GM23338 (cell line): ENCODE results near the gene PCSK6. TPM values are rescaled to one million over a fixed set of nuclear protein-coding genes. Genes with fewer than 3 reads are reported as not detected.
A peak's percentile ranks its signal among the peaks of the same experiment; 100 is the strongest.

Source experiments
- ATAC-seq: fragments of 200-7000 bp; cut with Tn5 transposase; 3 replicates; pipeline ENCODE4 v1.9.1; 2020
- DNase-seq: peaks from one replicate; pipeline ENCODE4 v3.0.0-alpha.2; 2015; ENCODE audit warnings: low spot score
- H2AFZ ChIP-seq: fragments of 200-600 bp; sonication (generic); 2 replicates; pipeline ENCODE4 v1.8.0; 2016; ENCODE audit warnings: antibody characterized with exemption, mild to moderate bottlenecking, moderate library complexity
- H3F3A ChIP-seq: fragments of 200-600 bp; sonication (generic); replicated peaks from 2 replicates; pipeline ENCODE4 v1.8.0; 2017; ENCODE audit warnings: antibody characterized with exemption, mixed run types, low read depth
- H3K27ac ChIP-seq: fragments of 200-600 bp; sonication (generic); 2 replicates; pipeline ENCODE4 v1.6.1; 2016; ENCODE audit warnings: low read depth
- H3K27me3 ChIP-seq: fragments of 200-600 bp; sonication (generic); 2 replicates; pipeline ENCODE4 v1.8.0; 2016; ENCODE audit warnings: mild to moderate bottlenecking, mixed run types, moderate library complexity; ENCODE audit not compliant: insufficient read depth
- H3K36me3 ChIP-seq: fragments of 200-600 bp; sonication (generic); 2 replicates; pipeline ENCODE4 v1.8.0; 2016; ENCODE audit warnings: mild to moderate bottlenecking; ENCODE audit not compliant: insufficient read depth
- H3K4me1 ChIP-seq: fragments of 200-600 bp; sonication (generic); 2 replicates; pipeline ENCODE4 v1.8.0; 2016; ENCODE audit warnings: mild to moderate bottlenecking, moderate library complexity; ENCODE audit not compliant: insufficient read depth
- H3K4me2 ChIP-seq: fragments of 200-600 bp; sonication (generic); 2 replicates; pipeline ENCODE4 v1.7.1; 2017; ENCODE audit warnings: mixed run types
- H3K4me3 ChIP-seq: fragments of 200-600 bp; sonication (generic); 2 replicates; pipeline ENCODE4 v1.6.1; 2016; ENCODE audit warnings: mixed run types
- H3K79me2 ChIP-seq: fragments of 200-600 bp; sonication (generic); replicated peaks from 2 replicates; pipeline ENCODE4 v1.8.0; 2017; ENCODE audit warnings: mild to moderate bottlenecking; ENCODE audit not compliant: insufficient read depth
- H3K9me2 ChIP-seq: fragments of 200-600 bp; sonication (generic); 2 replicates; pipeline ENCODE4 v1.8.0; 2017; ENCODE audit not compliant: insufficient read depth
- H4K20me1 ChIP-seq: fragments of 200-600 bp; sonication (generic); replicated peaks from 2 replicates; pipeline ENCODE4 v1.8.0; 2017; ENCODE audit warnings: mild to moderate bottlenecking; ENCODE audit not compliant: insufficient read depth
- H3K27ac Mint-ChIP-seq: 2 replicates; pipeline ENCODE4 v1.8.0; 2020; ENCODE audit warnings: inconsistent platforms, mild to moderate bottlenecking, moderate library complexity, mixed read lengths
- H3K27me3 Mint-ChIP-seq: 3 replicates; pipeline ENCODE4 v1.8.0; 2022; ENCODE audit warnings: low read depth, mild to moderate bottlenecking, moderate library complexity, mixed read lengths, inconsistent platforms; ENCODE audit not compliant: insufficient read depth, poor library complexity
- H3K36me3 Mint-ChIP-seq: 3 replicates; pipeline ENCODE4 v1.8.0; 2021; ENCODE audit warnings: low read depth, mild to moderate bottlenecking, inconsistent platforms, moderate library complexity, mixed read lengths
- H3K4me1 Mint-ChIP-seq: 3 replicates; pipeline ENCODE4 v1.8.0; 2020; ENCODE audit warnings: mild to moderate bottlenecking, inconsistent platforms, mixed read lengths
- H3K4me3 Mint-ChIP-seq: 3 replicates; pipeline ENCODE4 v1.8.0; 2021; ENCODE audit warnings: moderate library complexity, mild to moderate bottlenecking, inconsistent platforms, mixed read lengths
- H3K9me3 Mint-ChIP-seq: 3 replicates; pipeline ENCODE4 v1.8.0; 2020; ENCODE audit warnings: moderate library complexity, mild to moderate bottlenecking, inconsistent platforms, mixed read lengths
- CREB1 ChIP-seq: fragments of 250-450 bp; sonication (Bioruptor Pico); IDR thresholded peaks from 2 replicates; pipeline ENCODE4 v1.5.0; 2020; ENCODE audit warnings: low read depth, mild to moderate bottlenecking, moderate library complexity
- CTCF ChIP-seq, 2 experiments: fragments of 200-600 bp in 1 of 2; sonication (generic) in 1 of 2; conservative IDR thresholded peaks; 2 replicates each; pipeline versions ENCODE4 v1.5.1 to v1.6.1; 2016 to 2017; ENCODE audit warnings: antibody characterized with exemption in 2 of 2, low read depth in 2 of 2, mild to moderate bottlenecking in 2 of 2, moderate library complexity in 1 of 2
- EZH2 ChIP-seq: fragments of 200-600 bp; sonication (generic); IDR thresholded peaks from one replicate; pipeline ENCODE4 v1.8.0; 2017; ENCODE audit warnings: antibody characterized with exemption, mild to moderate bottlenecking, low read depth; ENCODE audit not compliant: unreplicated experiment
- JUNB ChIP-seq: IDR thresholded peaks from one replicate; pipeline ENCODE4 v1.6.1; 2016; ENCODE audit warnings: antibody characterized with exemption; ENCODE audit not compliant: unreplicated experiment
- NANOG ChIP-seq: IDR thresholded peaks from 2 replicates; pipeline ENCODE4 v1.6.1; 2016; ENCODE audit warnings: antibody characterized with exemption, borderline replicate concordance
- POLR2AphosphoS5 ChIP-seq: IDR thresholded peaks from 2 replicates; pipeline ENCODE4 v1.6.1; 2016; ENCODE audit warnings: antibody characterized with exemption, low read depth
- REST ChIP-seq: IDR thresholded peaks from one replicate; pipeline ENCODE4 v1.6.1; 2018; ENCODE audit warnings: antibody characterized with exemption; ENCODE audit not compliant: unreplicated experiment
- STAT1 ChIP-seq: IDR thresholded peaks from one replicate; pipeline ENCODE4 v1.6.1; 2016; ENCODE audit warnings: antibody characterized with exemption; ENCODE audit not compliant: unreplicated experiment
- ZNF114 ChIP-seq: fragments of 250-450 bp; sonication (Bioruptor Pico); IDR thresholded peaks from 2 replicates; pipeline ENCODE4 v1.5.0; 2020; ENCODE audit warnings: mild to moderate bottlenecking, moderate library complexity
- ZNF331 ChIP-seq: fragments of 250-450 bp; sonication (Bioruptor Pico); IDR thresholded peaks from 2 replicates; pipeline ENCODE4 v1.5.0; 2020; ENCODE audit warnings: low read depth, mild to moderate bottlenecking, moderate library complexity
- ZNF462 ChIP-seq: fragments of 250-450 bp; sonication (Bioruptor Pico); IDR thresholded peaks from 2 replicates; pipeline ENCODE4 v1.5.0; 2020; ENCODE audit warnings: mild to moderate bottlenecking, moderate library complexity
- polyA plus RNA-seq: library from polyadenylated mRNA; unstranded; fragments of >200 nt; fragmentation: Nextera tagmentation; extraction: Ambion mirVana; gene quantifications from 2 replicates; pipeline ENCODE4 v1.2.1, GENCODE V29; 2016
- total RNA-seq: library from RNA; depleted of rRNA; stranded (reverse); fragments of >200 nt; shearing (Covaris generic); gene quantifications from 2 replicates; pipeline ENCODE4 v1.2.3, GENCODE V29; 2014

Gene PCSK6
- total and polyA plus RNA-seq, 2 experiments from 2014 or later = 1.7 to 6.7 TPM

GRCh38 chr15:101458158-101458900 lies 31.2 kb downstream of the PCSK6 start:
- ATAC-seq = no peak

More at GRCh38 chr15:101458158-101458900, 31.2 kb downstream of the PCSK6 start:
- H3K4me1 Mint-ChIP-seq = peaks cover 8% of the 10 kb centered on the region
- no peaks in the 10 kb centered on the region for H3K9me3 Mint-ChIP-seq
- Histone ChIP-seq H3K9me2 (no peaks in the 10 kb centered on the region), H3K4me2 (no peak overlapping the region), H3K4me3 (no peak overlapping the region), H3K36me3 (no peaks in the 10 kb centered on the region), H4K20me1 (no peaks in the 10 kb centered on the region), H3K27ac (no peak overlapping the region), H3F3A (no peaks in the 10 kb centered on the region), H3K4me1 (no peaks in the 10 kb centered on the region), H2AFZ (peak overlapping the region; percentile 38; the same call in 1 of the 2 replicates), H3K27me3 (no peaks in the 10 kb centered on the region), H3K79me2 (no peaks in the 10 kb centered on the region)
- peaks cover 4% of the 10 kb centered on the region for H3K27me3 Mint-ChIP-seq
- no peaks in the 10 kb centered on the region for H3K36me3 Mint-ChIP-seq
- DNase-seq = no peak
- no peak overlapping the region for H3K4me3 Mint-ChIP-seq
- no peak for TF ChIP-seq ZNF331 (CRISPR knock-in tag)
- TF ChIP-seq CREB1 (CRISPR knock-in tag) = no peak
- no peak for TF ChIP-seq STAT1
- TF ChIP-seq CTCF (conservative IDR thresholded peaks at IDR 0.05; ENCODE audit: low read depth in 2 of 2) = no peak
- TF ChIP-seq EZH2 = no peak
- TF ChIP-seq REST = no peak
- TF ChIP-seq NANOG = no peak
- no peak for TF ChIP-seq ZNF114 (CRISPR knock-in tag)
- no peak for TF ChIP-seq POLR2AphosphoS5
- TF ChIP-seq JUNB = no peak
- no peak for TF ChIP-seq ZNF462 (CRISPR knock-in tag)
- no peak overlapping the region for H3K27ac Mint-ChIP-seq
